GM18498 (cell line): Measurements from ENCODE around the gene OLFM1.

Experiments used
- ATAC-seq: cut with Tn5 transposase; IDR thresholded peaks from one replicate; pipeline ENCODE4 v1.9.1; 2021; ENCODE audit warnings: mild to moderate bottlenecking, moderate library complexity; ENCODE audit not compliant: unreplicated experiment

The OLFM1 gene

DNA sequence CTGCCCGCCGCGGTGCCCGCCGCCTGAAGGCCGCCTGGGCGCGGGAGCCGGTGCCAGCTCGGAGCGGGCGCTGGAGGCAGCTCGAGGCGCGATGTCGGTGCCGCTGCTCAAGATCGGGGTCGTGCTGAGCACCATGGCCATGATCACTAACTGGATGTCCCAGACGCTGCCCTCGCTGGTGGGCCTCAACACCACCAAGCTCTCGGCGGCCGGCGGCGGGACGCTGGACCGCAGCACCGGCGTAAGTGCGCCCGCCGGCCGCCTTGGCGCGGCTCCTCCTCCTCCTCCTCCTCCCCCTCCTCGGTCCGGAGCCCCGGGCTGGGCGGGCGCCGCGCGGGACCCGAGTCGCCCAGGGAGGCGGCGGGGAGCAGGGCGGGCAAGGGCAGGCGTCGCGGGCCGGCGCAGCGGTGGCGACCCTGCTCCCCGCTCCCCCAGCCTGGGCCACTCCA lies 455 bp downstream of the OLFM1 start:
- no peak for ATAC-seq

DNA sequence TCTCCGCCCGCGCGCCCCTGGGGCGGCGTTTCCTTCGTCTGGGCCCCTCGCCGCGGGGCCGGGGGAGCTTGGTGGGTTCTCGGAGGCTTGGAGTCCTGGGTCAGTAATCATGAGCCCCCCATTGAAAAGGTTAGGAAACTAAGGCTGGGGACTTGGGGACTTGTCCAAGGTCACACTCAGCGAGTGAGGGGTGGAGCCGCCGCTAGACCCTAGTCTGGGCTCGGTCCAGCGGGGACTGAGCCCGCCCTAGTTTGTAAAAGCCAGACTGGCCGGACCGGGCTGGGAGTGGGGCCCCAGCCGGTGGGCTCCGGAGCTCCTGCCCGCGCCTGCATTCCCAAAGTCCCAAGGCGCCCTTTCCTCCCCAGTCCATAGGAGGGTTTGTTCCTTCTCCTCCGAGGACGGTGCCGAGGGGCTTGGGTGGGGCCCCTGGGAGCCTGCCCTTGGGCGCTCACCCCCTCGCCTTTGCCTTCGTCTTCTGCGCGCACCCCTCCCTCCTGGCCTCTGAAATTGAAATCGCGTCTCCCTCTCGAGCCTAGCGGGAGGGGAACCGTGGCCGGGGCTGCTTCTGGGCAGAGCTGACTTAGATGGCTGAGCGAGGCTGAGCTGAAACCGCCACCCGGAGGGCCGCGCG lies 995 bp downstream of the OLFM1 start:
- ATAC-seq, result no peak

- ATAC-seq, result no peak
Observed at GRCh38 chr9:135088979-135089847, 1.7 kb downstream of the OLFM1 start.

DNA sequence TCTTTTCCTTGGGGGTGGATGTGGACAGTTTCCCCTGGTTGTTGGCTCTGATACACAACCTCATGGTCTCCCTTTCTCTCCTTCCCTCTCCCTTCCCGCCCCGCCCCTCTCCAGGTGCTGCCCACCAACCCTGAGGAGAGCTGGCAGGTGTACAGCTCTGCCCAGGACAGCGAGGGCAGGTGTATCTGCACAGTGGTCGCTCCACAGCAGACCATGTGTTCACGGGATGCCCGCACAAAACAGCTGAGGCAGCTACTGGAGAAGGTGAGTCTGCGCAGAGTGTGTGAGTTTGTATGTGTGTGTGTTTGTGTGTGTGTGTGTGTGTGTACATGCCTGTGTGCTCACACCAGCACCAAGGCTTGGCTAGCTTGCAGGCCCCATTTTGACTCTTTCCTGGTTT lies 2.6 kb downstream of the OLFM1 start:
- no peak for ATAC-seq

DNA sequence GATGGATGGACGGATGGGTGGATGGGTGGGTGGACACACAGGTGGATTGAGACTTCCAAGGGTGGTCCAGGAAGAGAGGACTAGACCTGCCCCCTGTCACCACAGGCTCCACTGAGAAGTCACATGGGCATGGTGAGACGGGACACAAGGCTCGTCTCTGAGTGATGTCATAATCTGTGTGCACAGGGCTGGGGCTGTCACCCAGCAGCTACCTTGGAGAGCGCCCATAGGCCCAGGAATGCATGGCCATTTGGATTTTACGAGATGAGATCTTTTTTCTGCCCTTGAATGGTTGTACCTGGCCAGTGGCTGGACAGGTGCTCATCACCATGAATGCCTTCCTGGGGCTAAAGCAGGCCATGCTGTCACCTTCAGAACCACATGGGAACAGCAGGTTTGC lies 3.1 kb downstream of the OLFM1 start:
- ATAC-seq, result no peak

DNA sequence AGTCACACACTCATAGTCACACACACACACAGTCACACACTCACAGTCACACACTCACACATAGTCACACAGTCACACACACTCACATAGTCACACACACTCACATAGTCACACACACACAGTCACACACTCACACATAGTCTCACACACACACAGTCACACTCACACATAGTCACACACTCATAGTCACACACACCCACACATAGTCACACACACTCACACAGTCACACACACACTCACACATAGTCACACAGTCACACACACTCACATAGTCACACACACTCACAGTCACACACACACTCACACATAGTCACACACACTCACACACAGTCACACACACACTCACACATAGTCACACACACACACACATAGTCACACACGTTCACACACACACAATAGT lies 4.1 kb downstream of the OLFM1 start:
- no peak for ATAC-seq

- no peak for ATAC-seq
Observed at GRCh38 chr9:135093111-135093510, 5.6 kb downstream of the OLFM1 start.

DNA sequence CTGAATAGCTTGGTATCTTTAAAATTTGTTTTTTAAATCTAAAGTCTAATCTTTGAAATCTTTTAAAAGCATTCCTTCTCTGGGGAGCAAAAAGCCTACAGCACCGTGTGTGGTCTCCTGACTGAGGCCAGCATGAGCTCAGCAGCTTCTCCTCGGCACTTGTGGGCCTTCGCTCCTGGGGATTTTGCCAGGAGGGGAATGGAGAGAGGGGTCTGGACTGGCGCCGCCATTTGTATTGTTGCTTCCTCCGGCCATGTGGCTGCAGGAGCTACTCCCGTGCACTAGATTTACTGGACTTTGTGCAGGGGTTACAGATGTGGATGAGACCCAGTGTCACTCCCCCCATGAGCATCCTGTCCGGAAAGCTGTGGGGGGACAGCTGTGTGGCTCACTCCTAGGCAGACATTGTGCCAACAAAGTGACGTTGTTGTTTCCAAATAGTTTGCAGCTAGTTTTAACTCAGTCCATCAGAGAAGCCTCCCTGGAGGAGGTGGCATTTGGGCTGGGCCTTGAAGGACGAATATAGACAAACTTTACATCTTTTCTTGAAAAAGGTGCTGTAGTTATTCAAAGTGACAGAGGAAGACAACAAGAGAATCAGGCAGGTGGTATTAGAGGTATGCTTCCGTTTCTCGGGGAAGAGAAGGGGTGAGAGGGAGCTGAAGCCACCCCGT lies 6.6 kb downstream of the OLFM1 start:
- no peak for ATAC-seq

DNA sequence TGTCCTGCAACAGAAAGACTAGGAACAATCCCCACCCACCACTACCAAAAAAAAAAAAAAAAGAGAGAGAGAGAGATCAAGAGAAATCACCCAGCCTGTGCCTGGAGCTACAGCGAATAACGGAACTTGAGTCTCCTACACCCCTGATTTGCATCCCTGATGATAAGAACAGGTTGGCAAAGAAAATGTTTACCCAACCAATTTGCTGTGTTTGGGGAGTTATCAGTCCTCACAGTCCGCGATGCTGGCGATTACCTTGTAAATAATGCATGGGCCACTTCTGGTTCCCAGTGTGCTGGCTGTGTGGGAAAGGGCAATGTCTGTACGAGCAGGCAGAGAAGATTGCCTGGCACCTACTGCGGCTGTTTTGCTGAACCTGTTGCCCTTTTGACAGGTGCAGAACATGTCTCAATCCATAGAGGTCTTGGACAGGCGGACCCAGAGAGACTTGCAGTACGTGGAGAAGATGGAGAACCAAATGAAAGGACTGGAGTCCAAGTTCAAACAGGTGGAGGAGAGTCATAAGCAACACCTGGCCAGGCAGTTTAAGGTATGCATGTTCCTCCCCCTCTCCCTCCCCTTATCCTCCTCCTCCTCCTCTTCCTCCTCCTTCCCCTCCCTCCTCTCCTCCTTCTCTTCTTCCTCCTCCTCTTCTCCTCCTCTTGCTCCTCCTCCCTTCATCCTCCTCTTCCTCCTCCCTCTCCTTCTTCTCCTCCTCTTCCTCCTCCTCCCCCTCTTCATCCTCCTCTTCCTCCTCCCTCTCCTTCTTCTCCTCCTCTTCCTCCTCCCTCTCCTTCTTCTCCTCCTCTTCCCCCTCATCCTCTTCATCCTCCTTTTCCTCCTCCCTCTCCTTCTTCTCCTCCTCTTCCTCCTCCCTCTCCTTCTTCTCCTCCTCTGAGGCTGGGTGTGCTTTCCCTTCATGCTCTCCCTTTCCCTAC lies 8.3 kb downstream of the OLFM1 start:
- no peak for ATAC-seq

- no peak for ATAC-seq
Observed at GRCh38 chr9:135096408-135096895, 9.0 kb downstream of the OLFM1 start.

DNA sequence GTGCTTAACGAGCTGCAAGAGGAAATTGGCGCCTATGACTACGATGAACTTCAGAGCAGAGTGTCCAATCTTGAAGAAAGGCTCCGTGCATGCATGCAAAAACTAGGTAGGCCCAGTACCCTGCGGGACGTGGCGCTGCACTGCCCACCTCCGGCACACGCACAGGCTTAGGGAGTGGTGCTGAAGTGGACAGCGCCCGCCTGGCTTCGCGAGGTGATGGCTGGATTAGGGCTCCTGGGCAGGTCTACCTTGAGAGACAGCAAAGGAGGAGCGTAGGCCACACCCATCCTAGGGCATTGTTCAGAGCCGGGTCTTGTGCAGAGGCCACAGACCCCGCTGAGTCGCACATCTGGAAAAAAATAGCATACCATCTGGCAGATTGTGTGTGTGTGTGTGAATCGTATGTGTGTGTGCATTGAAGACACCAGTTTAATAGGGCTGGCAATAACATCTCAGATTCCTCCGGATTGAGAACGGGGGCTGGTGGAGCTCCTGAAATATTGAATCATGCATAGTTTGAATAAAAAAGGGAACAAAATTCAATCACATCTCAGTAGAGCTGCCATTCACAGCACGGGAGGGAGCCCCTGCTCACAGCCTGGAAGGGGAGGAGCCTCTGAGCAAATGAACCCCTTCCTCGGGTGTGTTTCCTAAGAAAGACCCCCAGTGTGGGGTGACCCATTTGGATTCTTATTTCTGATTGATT lies 11.1 kb downstream of the OLFM1 start:
- ATAC-seq, result no peak

- ATAC-seq, result no peak
Observed at GRCh38 chr9:135099574-135099973, 12.1 kb downstream of the OLFM1 start.

DNA sequence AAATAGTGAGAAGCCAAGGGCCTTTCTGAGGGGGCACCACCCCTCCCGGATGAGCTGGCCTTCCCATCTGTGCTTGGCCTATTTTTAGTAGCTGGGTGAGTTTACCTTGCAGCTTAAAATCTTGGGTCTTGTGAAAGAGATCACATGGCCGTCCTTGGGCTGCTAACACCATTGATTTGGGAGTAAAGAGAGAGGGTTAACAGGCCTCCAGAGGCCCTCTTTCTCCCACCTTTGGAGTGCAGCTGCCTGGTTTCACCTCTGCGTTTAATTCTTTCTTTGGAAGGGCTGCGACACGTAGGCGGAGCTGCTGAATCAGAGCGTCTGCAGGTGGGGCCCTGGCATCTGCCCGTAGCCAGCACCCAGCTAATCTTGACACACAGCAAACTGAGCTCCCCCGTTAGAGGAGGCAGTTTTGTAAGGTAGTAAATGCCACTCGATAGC lies 12.8 kb downstream of the OLFM1 start:
- no peak for ATAC-seq

DNA sequence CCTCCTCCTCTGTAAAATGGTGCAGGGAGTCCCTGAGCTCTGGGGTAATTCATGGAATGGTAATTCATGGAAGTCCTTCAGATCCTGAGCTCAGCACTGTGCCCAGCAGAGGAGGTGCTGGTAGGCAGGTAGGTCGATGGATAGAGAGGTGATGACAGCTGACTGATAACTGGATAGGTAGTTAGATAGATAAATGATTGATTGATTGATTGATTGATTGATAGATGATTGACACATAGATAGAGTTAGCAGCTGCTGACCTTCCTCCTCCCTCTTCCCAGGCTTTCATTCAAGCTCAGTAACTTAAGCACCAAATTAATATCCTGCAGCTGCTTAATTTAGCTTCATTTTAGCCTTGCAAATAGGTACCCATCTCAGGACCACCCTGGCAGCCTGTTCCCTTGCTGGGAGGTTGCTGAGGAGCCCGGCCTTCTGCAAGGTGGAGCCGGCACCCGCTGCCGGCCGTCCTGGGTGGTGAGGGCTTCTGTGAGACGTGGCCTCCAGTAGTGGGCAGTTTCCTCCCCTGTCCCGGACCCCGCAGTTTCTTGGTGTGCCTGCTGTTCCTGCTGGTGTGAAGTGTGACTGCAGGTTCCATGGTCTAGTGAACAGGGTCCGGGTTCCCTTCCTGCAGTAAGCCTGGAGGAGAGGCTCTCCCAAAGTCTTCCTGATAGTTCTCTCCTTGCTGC lies 13.4 kb downstream of the OLFM1 start:
- no peak for ATAC-seq

GRCh38 chr9:135101486-135101885 lies 14.0 kb downstream of the OLFM1 start:
- no peak for ATAC-seq

GRCh38 chr9:135101926-135102325 lies 14.5 kb downstream of the OLFM1 start:
- ATAC-seq, result no peak

GRCh38 chr9:135102331-135102730 lies 14.9 kb downstream of the OLFM1 start:
- ATAC-seq, result no peak

DNA sequence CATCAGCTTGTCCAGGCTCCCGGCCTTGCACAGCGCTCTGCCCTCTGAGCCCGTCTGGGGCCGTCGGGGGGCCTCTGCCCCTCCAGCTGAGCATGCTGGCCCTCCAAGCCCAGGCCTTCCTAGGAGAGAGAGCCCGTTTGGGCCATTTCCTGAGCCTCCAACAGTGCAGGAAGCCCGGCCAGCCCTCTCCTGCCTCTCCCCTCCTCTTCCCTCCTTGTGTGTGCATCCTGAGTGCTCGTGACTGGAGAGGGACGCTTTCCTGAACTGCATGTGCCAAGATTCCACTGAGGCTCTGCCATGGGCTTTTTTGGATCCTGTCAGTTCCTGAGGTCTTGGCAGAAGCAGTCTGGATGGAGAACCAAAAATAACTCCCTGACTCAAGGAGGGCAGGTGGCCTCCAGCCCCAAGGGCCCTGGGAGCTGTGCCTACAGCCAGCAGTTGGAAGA lies 15.6 kb downstream of the OLFM1 start:
- no peak for ATAC-seq

GRCh38 chr9:135103931-135104639 lies 16.6 kb downstream of the OLFM1 start:
- no peak for ATAC-seq
